Suprapubic skin (tissue), 4 donors: Measurements from ENCODE around the gene AGBL1. TPM values are rescaled to one million over a fixed set of nuclear protein-coding genes. Genes with fewer than 3 reads are reported as not detected.

Experiments
- DNase-seq, 2 donors: peaks; one replicate each; pipeline ENCODE4 v3.0.0-alpha.2; 2019; ENCODE audit warnings: low spot score in 2 of 2
- H3K27ac ChIP-seq: fragments of 200-600 bp; sonication (generic); one replicate; pipeline ENCODE4 v1.5.1; 2019
- H3K27me3 ChIP-seq: fragments of 200-600 bp; sonication (generic); one replicate; pipeline ENCODE4 v1.5.1; 2019
- H3K36me3 ChIP-seq: fragments of 200-600 bp; sonication (generic); one replicate; pipeline ENCODE4 v1.5.1; 2019
- H3K4me1 ChIP-seq: fragments of 200-600 bp; sonication (generic); one replicate; pipeline ENCODE4 v1.5.1; 2019
- H3K4me3 ChIP-seq: fragments of 200-600 bp; sonication (generic); one replicate; pipeline ENCODE4 v1.5.1; 2019; ENCODE audit warnings: mild to moderate bottlenecking
- H3K9me3 ChIP-seq: fragments of 200-600 bp; sonication (generic); one replicate; pipeline ENCODE4 v1.5.1; 2019
- CTCF ChIP-seq, 2 donors: fragments of 200-600 bp in 1 of 2; fragments of 450-650 bp in 1 of 2; sonication (generic) in 1 of 2; IDR thresholded peaks; one replicate each; pipeline ENCODE4 v1.5.1; 2016 to 2019; ENCODE audit warnings: antibody characterized with exemption in 2 of 2, mild to moderate bottlenecking in 1 of 2, moderate library complexity in 1 of 2
- EP300 ChIP-seq: sonication (generic); formaldehyde crosslinking; IDR thresholded peaks from one replicate; pipeline ENCODE4 v1.6.1; 2017; ENCODE audit warnings: antibody characterized with exemption
- POLR2A ChIP-seq, 2 donors: fragments of 450-650 bp; IDR thresholded peaks; one replicate each; pipeline ENCODE4 v1.6.1; 2017; ENCODE audit warnings: antibody characterized with exemption in 2 of 2, mild to moderate bottlenecking in 2 of 2, moderate library complexity in 2 of 2
- POLR2AphosphoS5 ChIP-seq, 3 donors: sonication (generic); formaldehyde crosslinking; IDR thresholded peaks; one replicate each; pipeline ENCODE4 v1.6.1; 2017; ENCODE audit warnings: antibody characterized with exemption in 3 of 3
- WGBS: methylation state at CpG from one replicate; pipeline ENCODE4 v1.1.5; 2018; 5-methylcytosine and 5-hydroxymethylcytosine counted together
- total RNA-seq, 4 donors: library from RNA; depleted of rRNA; stranded (reverse); fragments of >200 nt; gene quantifications; one replicate each; pipeline ENCODE4 v1.1.0, GENCODE V29; 2016

AGBL1 gene
- total RNA-seq, 4 donors from 2014 or later: 0.23 to 0.56 TPM; not detected in 2

DNA sequence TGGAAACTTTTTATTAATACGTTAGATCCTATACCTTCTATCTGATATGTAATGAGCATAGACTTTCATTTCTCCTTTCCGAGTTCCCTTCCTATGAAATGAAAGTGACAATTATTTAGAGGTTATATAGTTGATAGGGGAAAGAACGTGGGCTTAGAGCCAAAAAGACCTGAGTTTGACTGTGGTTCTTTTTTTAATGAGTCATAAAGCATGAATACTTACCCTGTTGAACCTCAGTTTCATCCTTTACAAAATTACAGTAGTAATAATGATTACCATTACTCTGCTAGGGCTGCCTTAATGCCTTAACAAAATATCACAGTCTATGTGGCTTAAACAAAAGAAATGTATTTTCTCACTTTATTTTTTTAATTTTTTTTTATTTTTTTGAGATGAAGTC lies 75.9 kb downstream of the AGBL1 start:
- Histone ChIP-seq H3K36me3 (no peaks in the 10 kb centered on the region), H3K4me3 (no peak overlapping the region), H3K9me3 (no peaks in the 10 kb centered on the region), H3K27ac (no peak overlapping the region), H3K27me3 (no peaks in the 10 kb centered on the region), H3K4me1 (no peaks in the 10 kb centered on the region)
- DNase-seq: no peak
- no peak for TF ChIP-seq POLR2A (IDR thresholded peaks at IDR 0.05)
- TF ChIP-seq POLR2AphosphoS5 (IDR thresholded peaks at IDR 0.05): no peak
- TF ChIP-seq EP300: no peak
- TF ChIP-seq CTCF (IDR thresholded peaks at IDR 0.05): no peak
- WGBS: 63% methylated on average over 3 of the region's 3 CpGs

DNA sequence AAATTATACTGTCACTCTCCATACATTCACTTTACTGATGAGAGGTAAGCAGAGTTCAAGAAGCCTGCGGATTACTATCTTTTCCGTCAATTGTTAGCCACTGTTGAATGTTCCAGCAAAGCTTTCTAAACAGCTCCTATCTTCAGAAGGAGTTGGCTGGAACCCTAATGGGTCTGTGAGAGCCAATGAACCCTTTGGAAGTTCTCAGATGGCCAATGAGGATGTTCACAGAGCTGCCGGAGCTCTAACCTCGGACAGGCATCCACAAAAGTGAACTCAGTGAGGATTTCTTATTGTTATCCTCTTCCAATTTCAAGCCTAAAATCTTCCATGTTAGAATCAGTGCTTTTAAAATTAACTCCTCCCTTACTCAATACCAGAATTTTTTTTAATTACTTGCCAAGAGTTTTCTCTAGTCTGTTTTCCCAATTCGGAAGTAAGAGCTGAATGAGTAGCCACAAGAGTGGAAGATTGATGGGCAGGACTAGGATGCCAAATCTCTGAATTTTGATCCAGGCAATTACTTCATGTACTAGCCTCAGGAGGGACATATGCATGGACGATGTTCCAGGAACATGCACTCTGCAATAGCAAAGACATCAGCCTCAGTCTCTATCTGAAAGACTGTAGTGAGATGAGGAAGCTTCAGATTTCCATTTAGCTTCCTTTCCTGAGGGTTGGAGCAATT lies 78.1 kb downstream of the AGBL1 start:
- Histone ChIP-seq H3K4me1 (no peaks in the 10 kb centered on the region), H3K9me3 (no peaks in the 10 kb centered on the region), H3K36me3 (no peaks in the 10 kb centered on the region), H3K27me3 (no peaks in the 10 kb centered on the region), H3K4me3 (no peak overlapping the region), H3K27ac (no peak overlapping the region)
- DNase-seq: no peak
- no peak for TF ChIP-seq EP300
- 75% methylated on average over 6 of the region's 6 CpGs for WGBS

- DNase-seq: no peak
- Histone ChIP-seq H3K27me3 (no peaks in the 10 kb centered on the region), H3K9me3 (no peaks in the 10 kb centered on the region), H3K4me3 (no peak overlapping the region), H3K36me3 (no peaks in the 10 kb centered on the region), H3K27ac (no peak overlapping the region), H3K4me1 (no peaks in the 10 kb centered on the region)
- WGBS: 84% methylated on average over 3 of the region's 3 CpGs
- no peak for TF ChIP-seq POLR2AphosphoS5 (IDR thresholded peaks at IDR 0.05)
- no peak for TF ChIP-seq POLR2A (IDR thresholded peaks at IDR 0.05)
- no peak for TF ChIP-seq EP300
- no peak for TF ChIP-seq CTCF (IDR thresholded peaks at IDR 0.05)
Observed at GRCh38 chr15:86159468-86159867, 79.8 kb downstream of the AGBL1 start.

- TF ChIP-seq CTCF (IDR thresholded peaks at IDR 0.05) (no peak), EP300 (no peak), POLR2A (IDR thresholded peaks at IDR 0.05) (no peak), POLR2AphosphoS5 (IDR thresholded peaks at IDR 0.05) (no peak)
- no peaks in the 10 kb centered on the region for H3K9me3 ChIP-seq
- 80% methylated on average over 5 of the region's 5 CpGs for WGBS
- no peak for DNase-seq
- H3K4me1 ChIP-seq: no peaks in the 10 kb centered on the region
- H3K27me3 ChIP-seq: no peaks in the 10 kb centered on the region
- no peak overlapping the region for H3K27ac ChIP-seq
- no peaks in the 10 kb centered on the region for H3K36me3 ChIP-seq
- H3K4me3 ChIP-seq: no peak overlapping the region
Observed at GRCh38 chr15:86161250-86161649, 81.6 kb downstream of the AGBL1 start.

- H3K27me3 ChIP-seq: no peaks in the 10 kb centered on the region
- no peaks in the 10 kb centered on the region for H3K4me1 ChIP-seq
- no peak for DNase-seq
- no peaks in the 10 kb centered on the region for H3K36me3 ChIP-seq
- 82% methylated on average over 2 of the region's 2 CpGs for WGBS
- no peak for TF ChIP-seq EP300
- TF ChIP-seq CTCF (IDR thresholded peaks at IDR 0.05): no peak
- TF ChIP-seq POLR2A (IDR thresholded peaks at IDR 0.05): no peak
- no peak for TF ChIP-seq POLR2AphosphoS5 (IDR thresholded peaks at IDR 0.05)
- H3K4me3 ChIP-seq: no peak overlapping the region
- H3K27ac ChIP-seq: no peak overlapping the region
- H3K9me3 ChIP-seq: no peaks in the 10 kb centered on the region
Observed at GRCh38 chr15:86162172-86162591, 82.5 kb downstream of the AGBL1 start.

- H3K36me3 ChIP-seq: no peaks in the 10 kb centered on the region
- TF ChIP-seq CTCF (IDR thresholded peaks at IDR 0.05) (no peak), EP300 (no peak), POLR2A (IDR thresholded peaks at IDR 0.05) (no peak), POLR2AphosphoS5 (IDR thresholded peaks at IDR 0.05) (no peak)
- no peak overlapping the region for H3K27ac ChIP-seq
- WGBS: 96% methylated on average over 2 of the region's 2 CpGs
- no peaks in the 10 kb centered on the region for H3K27me3 ChIP-seq
- H3K4me3 ChIP-seq: no peak overlapping the region
- H3K9me3 ChIP-seq: no peaks in the 10 kb centered on the region
- no peaks in the 10 kb centered on the region for H3K4me1 ChIP-seq
- no peak for DNase-seq
Observed at GRCh38 chr15:86162641-86163040, 83.0 kb downstream of the AGBL1 start.
